GM19328 (cell line): ENCODE results near the gene TMEM208.

ENCODE experiments used
- ATAC-seq: cut with Tn5 transposase; IDR thresholded peaks from one replicate; pipeline ENCODE4 v1.9.1; 2021; ENCODE audit warnings: mild to moderate bottlenecking, moderate library complexity; ENCODE audit not compliant: unreplicated experiment

TMEM208 gene

DNA sequence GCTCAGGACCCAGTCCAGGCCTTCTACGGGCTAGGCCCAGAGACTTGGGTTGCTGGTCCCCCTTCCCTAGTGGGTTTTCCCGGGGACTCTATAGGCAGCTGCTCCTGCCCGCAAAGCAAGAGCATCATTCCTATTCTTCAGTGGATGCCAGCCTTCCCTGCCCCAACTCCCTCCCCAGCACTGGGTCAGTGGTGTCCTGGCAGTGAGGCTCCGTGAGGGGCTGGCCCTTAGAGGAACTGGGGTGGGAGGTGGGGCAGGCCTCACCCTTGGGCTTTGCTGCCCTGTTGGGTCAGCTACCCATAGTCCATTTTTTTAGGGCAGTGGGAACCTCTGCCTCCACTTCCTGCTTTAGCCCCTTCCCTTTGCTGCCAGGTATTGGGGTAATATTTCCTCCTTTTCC, 44.5 kb downstream of the TMEM208 start:
- no peak for ATAC-seq

GRCh38 chr16:67275321-67275720, 48.4 kb downstream of the TMEM208 start:
- ATAC-seq, result no peak

DNA sequence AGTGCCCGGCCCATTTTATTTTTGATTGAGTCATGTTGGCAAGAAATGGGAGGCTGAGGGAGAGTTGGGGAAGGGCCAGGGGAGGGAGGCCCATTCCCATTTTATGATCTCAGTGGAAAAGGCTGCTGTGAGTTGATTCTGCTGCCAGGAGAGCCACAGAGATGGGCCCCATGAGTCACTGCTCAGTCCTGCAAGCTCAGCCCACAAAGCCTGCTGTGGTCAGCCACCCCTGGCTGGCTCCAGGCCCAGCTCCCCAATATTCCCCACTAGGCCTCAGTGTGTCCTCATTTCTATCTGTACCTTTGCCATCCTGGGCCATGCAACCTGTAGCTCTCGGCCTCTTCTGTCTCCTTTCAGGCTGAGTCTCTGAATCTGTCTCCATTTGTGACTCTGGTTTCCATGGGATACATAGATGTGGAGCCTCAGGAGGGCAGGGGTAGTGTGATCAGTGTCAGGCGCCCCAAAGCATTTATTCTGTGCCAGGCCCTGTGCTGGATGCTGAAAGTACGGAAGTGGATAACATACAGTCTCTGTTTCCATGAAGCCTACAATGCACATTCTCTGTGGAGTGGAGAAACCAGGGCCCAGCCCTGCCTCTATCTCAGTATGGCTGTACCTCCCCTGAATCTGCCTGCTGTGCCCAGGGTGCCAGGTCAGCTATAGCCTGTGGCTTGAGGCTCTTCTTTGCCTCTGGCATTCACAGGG, 50.5 kb downstream of the TMEM208 start:
- no peak for ATAC-seq

GRCh38 chr16:67277999-67278772, 51.3 kb downstream of the TMEM208 start:
- ATAC-seq, result no peak
